Tongue (tissue), 2 donors: ENCODE results near the gene AP3M1. TPM values are rescaled to one million over a fixed set of nuclear protein-coding genes. Genes with fewer than 3 reads are reported as not detected.
A peak's percentile ranks its signal among the peaks of the same experiment; 100 is the strongest.
"Not testable (repeated sequence)": the region's sequence is repeated elsewhere in the genome, so short reads cannot be mapped to it uniquely, and the experiment has no call there.

Experiments used
- DNase-seq: peaks from one replicate; pipeline ENCODE4 v3.0.0-alpha.2; 2015
- total RNA-seq: library from RNA; depleted of rRNA; stranded (reverse); fragments of >200 nt; gene quantifications from one replicate; pipeline ENCODE4 v1.2.3, GENCODE V29; 2014

Gene AP3M1
- total RNA-seq, 1 donor from 2014 or later: 33.4 TPM

GRCh38 chr10:74163319-74164068, 12.9 kb upstream of the AP3M1 start:
- DNase-seq: no peak

- no peak for DNase-seq
Measured at GRCh38 chr10:74160013-74160412, 9.4 kb upstream of the AP3M1 start.

- DNase-seq: peak; percentile 50
Measured at GRCh38 chr10:74156919-74157289, 6.3 kb upstream of the AP3M1 start.

- DNase-seq: no peak
Measured at GRCh38 chr10:74153676-74154075, 3.0 kb upstream of the AP3M1 start.

- peak; percentile 37 for DNase-seq
Measured at GRCh38 chr10:74153123-74153522, 2.5 kb upstream of the AP3M1 start.

GRCh38 chr10:74151879-74152722, 1.5 kb upstream of the AP3M1 start:
- peak; percentile 15 for DNase-seq

- DNase-seq: peak; percentile 100
Measured at GRCh38 chr10:74150990-74151878, 606 bp upstream of the AP3M1 start, which contains the start of gene ADK. Gene ADK (plus strand): TSS chr10:74151221. CDS start chr10:74151279, 58 bp downstream.

GRCh38 chr10:74146980-74147379, 3.6 kb downstream of the AP3M1 start:
- not testable (repeated sequence) for DNase-seq

- peak; percentile 67 for DNase-seq
Measured at GRCh38 chr10:74145133-74145532, 5.5 kb downstream of the AP3M1 start.

- no peak for DNase-seq
Measured at GRCh38 chr10:74140553-74140952, 10.1 kb downstream of the AP3M1 start.

GRCh38 chr10:74139981-74140380, 10.6 kb downstream of the AP3M1 start:
- no peak for DNase-seq

- DNase-seq: not testable (repeated sequence)
Measured at GRCh38 chr10:74138596-74138995, 12.0 kb downstream of the AP3M1 start.

GRCh38 chr10:74137992-74138391, 12.6 kb downstream of the AP3M1 start:
- DNase-seq: no peak

- no peak for DNase-seq
Measured at GRCh38 chr10:74135452-74135851, 15.2 kb downstream of the AP3M1 start.

GRCh38 chr10:74133923-74134820, 16.5 kb downstream of the AP3M1 start:
- DNase-seq: no peak

GRCh38 chr10:74123081-74123480, 27.5 kb downstream of the AP3M1 start:
- DNase-seq: no peak

- DNase-seq: no peak
Measured at GRCh38 chr10:74122060-74122459, 28.6 kb downstream of the AP3M1 start.

GRCh38 chr10:74121368-74121767, 29.3 kb downstream of the AP3M1 start:
- DNase-seq: no peak

- no peak for DNase-seq
Measured at GRCh38 chr10:74120911-74121310, 29.7 kb downstream of the AP3M1 start.

- DNase-seq: no peak
Measured at GRCh38 chr10:74118804-74119203, 31.8 kb downstream of the AP3M1 start.

GRCh38 chr10:74117738-74118137, 32.9 kb downstream of the AP3M1 start:
- no peak for DNase-seq
